ENCODE data around the gene TEKT5.
"Not testable (repeated sequence)": the region's sequence is repeated elsewhere in the genome, so short reads cannot be mapped to it uniquely, and the experiment has no call there.

Gene TEKT5

GRCh38 chr16:10684511-10685151 lies 10.1 kb downstream of the TEKT5 start:
- no peak for DNase-seq

GRCh38 chr16:10683170-10683569 lies 11.6 kb downstream of the TEKT5 start:
- no peak for DNase-seq

GRCh38 chr16:10682604-10683003 lies 12.1 kb downstream of the TEKT5 start:
- no peak for DNase-seq

GRCh38 chr16:10681310-10682308 lies 13.1 kb downstream of the TEKT5 start:
- no peak for DNase-seq

- no peak for DNase-seq
These were observed 14.8 kb downstream of the TEKT5 start for GRCh38 chr16:10679921-10680320.

GRCh38 chr16:10679441-10679840 lies 15.3 kb downstream of the TEKT5 start:
- DNase-seq, result not testable (repeated sequence)

- DNase-seq, result no peak
These were observed 16.1 kb downstream of the TEKT5 start for GRCh38 chr16:10678655-10679054.

GRCh38 chr16:10676284-10676683 lies 18.4 kb downstream of the TEKT5 start:
- no peak for DNase-seq

GRCh38 chr16:10675861-10676260 lies 18.9 kb downstream of the TEKT5 start:
- DNase-seq, result no peak

GRCh38 chr16:10675216-10675615 lies 19.5 kb downstream of the TEKT5 start:
- no peak for DNase-seq

GRCh38 chr16:10671729-10672128 lies 23.0 kb downstream of the TEKT5 start:
- DNase-seq, result no peak

GRCh38 chr16:10669791-10670190 lies 24.9 kb downstream of the TEKT5 start:
- no peak for DNase-seq

- no peak for DNase-seq
These were observed 26.2 kb downstream of the TEKT5 start for GRCh38 chr16:10668322-10669045.

GRCh38 chr16:10667239-10667638 lies 27.5 kb downstream of the TEKT5 start:
- no peak for DNase-seq

GRCh38 chr16:10666291-10666690 lies 28.4 kb downstream of the TEKT5 start:
- no peak for DNase-seq

GRCh38 chr16:10665166-10665565 lies 29.6 kb downstream of the TEKT5 start:
- no peak for DNase-seq

GRCh38 chr16:10664720-10665126 lies 30.0 kb downstream of the TEKT5 start:
- DNase-seq, result no peak

- DNase-seq, result no peak
These were observed 31.0 kb downstream of the TEKT5 start for GRCh38 chr16:10663744-10664143.

- DNase-seq, result no peak
These were observed 31.6 kb downstream of the TEKT5 start for GRCh38 chr16:10663146-10663545.

GRCh38 chr16:10662212-10662611 lies 32.5 kb downstream of the TEKT5 start:
- no peak for DNase-seq

GRCh38 chr16:10661737-10662136 lies 33.0 kb downstream of the TEKT5 start:
- no peak for DNase-seq

- no peak for DNase-seq
These were observed 33.6 kb downstream of the TEKT5 start for GRCh38 chr16:10660950-10661635.

GRCh38 chr16:10658943-10659342 lies 35.8 kb downstream of the TEKT5 start:
- no peak for DNase-seq

Measured in CD4-positive, alpha-beta T cell treated with Interleukin-4 for 1 hour (primary cell).